ENCODE results near the gene IRF2BPL.

DNA sequence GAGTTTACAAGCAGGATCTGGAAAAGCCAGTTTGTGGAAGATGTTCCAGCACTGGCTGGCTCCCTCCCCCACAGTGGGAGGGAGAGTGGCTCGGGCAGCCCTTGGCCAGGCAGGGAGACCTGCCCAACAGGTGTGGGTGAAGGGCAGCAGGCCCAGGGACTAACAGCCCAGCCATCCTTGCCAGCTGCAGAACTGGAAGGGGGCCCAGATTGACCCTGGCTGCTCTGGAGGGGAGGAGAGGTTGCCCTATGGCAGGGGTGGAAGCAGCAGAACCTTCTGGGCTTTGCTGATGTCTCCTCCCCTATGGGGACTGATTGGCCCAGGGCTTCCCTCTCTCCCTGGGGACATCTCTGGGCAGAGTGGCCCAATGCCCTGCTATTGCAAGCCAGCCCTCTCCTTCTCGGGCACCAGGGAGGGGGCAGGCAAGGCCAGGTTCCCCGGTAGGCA lies 20.5 kb downstream of the IRF2BPL start:
- TF ChIP-seq EZH2phosphoT487 (IDR thresholded peaks at IDR 0.05; ENCODE audit: borderline replicate concordance, low read length) (no peak), EZH2 (IDR thresholded peaks at IDR 0.05; ENCODE audit: low read length, unreplicated experiment) (no peak)
- TF ChIP-seq, protein P1, sequence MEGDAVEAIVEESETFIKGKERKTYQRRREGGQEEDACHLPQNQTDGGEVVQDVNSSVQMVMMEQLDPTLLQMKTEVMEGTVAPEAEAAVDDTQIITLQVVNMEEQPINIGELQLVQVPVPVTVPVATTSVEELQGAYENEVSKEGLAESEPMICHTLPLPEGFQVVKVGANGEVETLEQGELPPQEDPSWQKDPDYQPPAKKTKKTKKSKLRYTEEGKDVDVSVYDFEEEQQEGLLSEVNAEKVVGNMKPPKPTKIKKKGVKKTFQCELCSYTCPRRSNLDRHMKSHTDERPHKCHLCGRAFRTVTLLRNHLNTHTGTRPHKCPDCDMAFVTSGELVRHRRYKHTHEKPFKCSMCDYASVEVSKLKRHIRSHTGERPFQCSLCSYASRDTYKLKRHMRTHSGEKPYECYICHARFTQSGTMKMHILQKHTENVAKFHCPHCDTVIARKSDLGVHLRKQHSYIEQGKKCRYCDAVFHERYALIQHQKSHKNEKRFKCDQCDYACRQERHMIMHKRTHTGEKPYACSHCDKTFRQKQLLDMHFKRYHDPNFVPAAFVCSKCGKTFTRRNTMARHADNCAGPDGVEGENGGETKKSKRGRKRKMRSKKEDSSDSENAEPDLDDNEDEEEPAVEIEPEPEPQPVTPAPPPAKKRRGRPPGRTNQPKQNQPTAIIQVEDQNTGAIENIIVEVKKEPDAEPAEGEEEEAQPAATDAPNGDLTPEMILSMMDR (conservative IDR thresholded peaks at IDR 0.05; ENCODE audit: low read depth, low read length), result no peak

Data from PC-3 (cell line).